Cardiac muscle cell (in vitro differentiated cells and primary cell): ENCODE measurements around the gene KLHL2. TPM values are rescaled to one million over a fixed set of nuclear protein-coding genes. Genes with fewer than 3 reads are reported as not detected.
A peak's percentile ranks its signal among the peaks of the same experiment; 100 is the strongest.

Experiments used
- DNase-seq, 2 donors: peaks; one replicate each; pipeline versions ENCODE4 v3.0.0 to v3.0.0-alpha.2; 2010 to 2017; ENCODE audit warnings: low read depth in 1 of 2, low spot score in 1 of 2
- H3K27ac ChIP-seq: fragments of 200-600 bp; sonication (generic); 2 replicates; pipeline ENCODE4 v1.5.1; 2016
- H3K27me3 ChIP-seq: fragments of 200-600 bp; sonication (generic); 2 replicates; pipeline ENCODE4 v1.6.0; 2016; ENCODE audit warnings: control low read depth
- H3K36me3 ChIP-seq: fragments of 200-600 bp; sonication (generic); 2 replicates; pipeline ENCODE4 v1.5.1; 2016; ENCODE audit warnings: control low read depth
- H3K4me1 ChIP-seq: fragments of 200-600 bp; sonication (generic); 2 replicates; pipeline ENCODE4 v1.8.1; 2017; ENCODE audit warnings: low read depth, mild to moderate bottlenecking, mixed run types
- H3K4me3 ChIP-seq: fragments of 200-600 bp; sonication (generic); 2 replicates; pipeline ENCODE4 v1.5.1; 2016; ENCODE audit warnings: mild to moderate bottlenecking
- H3K9me3 ChIP-seq: fragments of 200-600 bp; sonication (generic); 2 replicates; pipeline ENCODE4 v1.5.1; 2017; ENCODE audit warnings: low read depth, mild to moderate bottlenecking, control low read depth
- polyA plus RNA-seq: library from polyadenylated mRNA; unstranded; fragments of >200 nt; fragmentation: Nextera tagmentation; extraction: Ambion mirVana; gene quantifications from 2 replicates; pipeline ENCODE4 v1.2.1, GENCODE V29; 2016
- total RNA-seq: library from RNA; depleted of rRNA; stranded (reverse); fragments of >200 nt; gene quantifications from 2 replicates; pipeline ENCODE4 v1.2.3, GENCODE V29; 2016
- TF ChIP-seq, protein P1 (sequence below): IDR thresholded peaks from 2 replicates; pipeline ENCODE4 v1.5.1; 2012; ENCODE audit warnings: low read depth, mild to moderate bottlenecking, low read length

The KLHL2 gene
- total and polyA plus RNA-seq, 2 experiments from 2014 or later: 39.7 to 39.8 TPM

GRCh38 chr4:165343353-165344191 is 136.2 kb downstream of the KLHL2 start:
- Histone ChIP-seq H3K27ac (peak overlapping the region; percentile 11), H3K9me3 (no peaks in the 10 kb centered on the region), H3K4me1 (peaks cover 9% of the 10 kb centered on the region), H3K4me3 (no peak overlapping the region), H3K36me3 (peaks cover 40% of the 10 kb centered on the region), H3K27me3 (no peaks in the 10 kb centered on the region)
- TF ChIP-seq, protein P1, sequence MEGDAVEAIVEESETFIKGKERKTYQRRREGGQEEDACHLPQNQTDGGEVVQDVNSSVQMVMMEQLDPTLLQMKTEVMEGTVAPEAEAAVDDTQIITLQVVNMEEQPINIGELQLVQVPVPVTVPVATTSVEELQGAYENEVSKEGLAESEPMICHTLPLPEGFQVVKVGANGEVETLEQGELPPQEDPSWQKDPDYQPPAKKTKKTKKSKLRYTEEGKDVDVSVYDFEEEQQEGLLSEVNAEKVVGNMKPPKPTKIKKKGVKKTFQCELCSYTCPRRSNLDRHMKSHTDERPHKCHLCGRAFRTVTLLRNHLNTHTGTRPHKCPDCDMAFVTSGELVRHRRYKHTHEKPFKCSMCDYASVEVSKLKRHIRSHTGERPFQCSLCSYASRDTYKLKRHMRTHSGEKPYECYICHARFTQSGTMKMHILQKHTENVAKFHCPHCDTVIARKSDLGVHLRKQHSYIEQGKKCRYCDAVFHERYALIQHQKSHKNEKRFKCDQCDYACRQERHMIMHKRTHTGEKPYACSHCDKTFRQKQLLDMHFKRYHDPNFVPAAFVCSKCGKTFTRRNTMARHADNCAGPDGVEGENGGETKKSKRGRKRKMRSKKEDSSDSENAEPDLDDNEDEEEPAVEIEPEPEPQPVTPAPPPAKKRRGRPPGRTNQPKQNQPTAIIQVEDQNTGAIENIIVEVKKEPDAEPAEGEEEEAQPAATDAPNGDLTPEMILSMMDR: no peak
- DNase-seq: no peak

- Histone ChIP-seq H3K27me3 (no peaks in the 10 kb centered on the region), H3K27ac (no peak overlapping the region), H3K4me1 (peaks cover 13% of the 10 kb centered on the region), H3K36me3 (peaks cover 20% of the 10 kb centered on the region), H3K9me3 (no peaks in the 10 kb centered on the region), H3K4me3 (no peak overlapping the region)
- DNase-seq: peak in 1 of 2 donors; percentile 33
- TF ChIP-seq, protein P1: no peak
These were observed 138.5 kb downstream of the KLHL2 start for GRCh38 chr4:165345666-165346417.

DNA sequence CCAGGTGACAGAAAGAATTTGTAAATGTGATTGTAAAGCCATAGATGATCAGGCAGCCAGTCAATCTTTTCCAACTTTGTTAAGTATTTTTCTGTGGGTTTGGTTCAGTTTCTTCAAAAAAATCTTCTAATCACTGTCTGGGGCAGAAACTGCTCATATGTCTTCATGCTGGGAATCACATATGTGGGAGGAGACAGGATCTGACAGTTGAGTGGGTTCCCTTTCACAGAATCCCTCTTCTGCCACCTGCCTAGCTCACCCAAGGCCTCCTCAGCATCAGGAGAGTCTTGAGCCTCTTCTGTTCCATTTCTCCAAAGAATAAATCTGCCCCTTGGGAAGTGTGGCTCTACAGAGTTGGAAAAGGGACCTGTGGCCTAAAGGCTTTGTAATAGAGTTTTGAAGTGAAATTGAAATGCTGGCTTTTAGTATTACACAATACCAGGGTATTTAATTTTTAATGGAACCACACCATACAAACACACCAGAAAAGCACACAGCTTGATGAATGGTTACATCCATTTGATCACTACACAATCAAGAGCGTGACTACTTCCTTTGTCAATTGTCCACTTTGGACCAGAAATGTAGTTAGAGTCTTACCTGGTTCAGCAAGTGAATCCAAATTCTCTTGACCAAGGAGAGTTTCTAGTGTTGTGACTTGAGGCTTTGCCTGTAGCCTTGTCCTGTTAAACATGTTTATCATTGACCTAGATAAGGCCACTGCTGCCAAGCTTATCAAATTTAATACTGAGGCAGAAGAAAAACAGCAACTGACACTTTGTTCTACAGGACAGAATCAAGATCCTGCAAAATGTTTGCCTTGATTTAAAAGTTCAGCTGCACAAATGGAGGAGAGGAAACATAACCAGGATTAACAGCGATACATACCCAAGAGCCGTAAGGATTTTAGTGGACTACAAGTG is 140.5 kb downstream of the KLHL2 start:
- H3K36me3 ChIP-seq: no peaks in the 10 kb centered on the region

GRCh38 chr4:165351359-165352130 is 144.2 kb downstream of the KLHL2 start:
- Histone ChIP-seq H3K4me1 (peaks cover 13% of the 10 kb centered on the region), H3K27me3 (no peaks in the 10 kb centered on the region), H3K36me3 (no peaks in the 10 kb centered on the region), H3K4me3 (no peak overlapping the region), H3K9me3 (no peaks in the 10 kb centered on the region), H3K27ac (no peak overlapping the region)
- DNase-seq: no peak
- TF ChIP-seq, protein P1: no peak

More for the DNA sequence above, 140.5 kb downstream of the KLHL2 start:
- Histone ChIP-seq H3K4me3 (no peak overlapping the region), H3K9me3 (no peaks in the 10 kb centered on the region), H3K27ac (peak overlapping the region; percentile 20), H3K27me3 (no peaks in the 10 kb centered on the region), H3K4me1 (peaks cover 13% of the 10 kb centered on the region)
- TF ChIP-seq, protein P1: no peak
- no peak for DNase-seq
